ENCODE results near the gene SEMA3A. TPM values are rescaled to one million over a fixed set of nuclear protein-coding genes. Genes with fewer than 3 reads are reported as not detected.

The SEMA3A gene
- total and polyA plus RNA-seq, 8 donors: 0.05 to 0.79 (median 0.46) TPM

- WGBS, 2 donors: 65 to 76% methylated on average over 2 of the region's 2 CpGs
- intact Hi-C loops (cut with DNase I): no loop called here
- no peaks in the 10 kb centered on the region for H3K27me3 ChIP-seq
- H3K9me3 ChIP-seq: no peaks in the 10 kb centered on the region
- H3K27ac ChIP-seq: no peak overlapping the region
- DNase-seq (no peak), ATAC-seq (no peak), FAIRE-seq (no peak)
- TF ChIP-seq CTCF (IDR thresholded peaks at IDR 0.05): no peak
- no peaks in the 10 kb centered on the region for H3K4me1 ChIP-seq
- no peaks in the 10 kb centered on the region for H3K36me3 ChIP-seq
- H3K4me3 ChIP-seq: no peak overlapping the region
These were observed 110.7 kb downstream of the SEMA3A start for GRCh38 chr7:84083846-84084245.

DNA sequence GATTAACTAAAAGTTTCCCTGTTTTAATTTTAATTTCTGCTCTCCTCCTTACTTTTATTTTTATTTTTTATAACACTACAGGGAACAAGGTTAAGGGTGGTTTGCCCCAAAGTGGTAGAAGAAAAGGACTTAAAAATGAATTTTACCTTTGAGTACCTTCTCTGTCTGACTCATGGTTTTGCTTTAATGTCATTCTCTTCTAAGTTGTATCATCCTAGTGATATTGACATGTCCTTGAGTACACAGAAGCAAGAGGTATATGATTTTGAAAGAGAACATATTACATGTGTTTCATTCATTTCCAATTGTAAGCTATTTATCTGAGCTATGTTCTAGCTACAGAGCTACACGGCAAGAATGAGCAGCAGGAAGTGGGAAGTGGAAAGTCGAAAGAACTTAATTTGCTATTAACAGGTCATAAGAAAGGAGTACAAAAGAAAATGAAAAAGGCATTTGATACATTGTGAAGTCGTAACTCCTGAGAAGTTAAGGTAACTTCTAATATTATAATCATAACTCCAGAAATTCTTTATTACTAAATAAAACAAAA, 112.5 kb downstream of the SEMA3A start:
- Histone ChIP-seq H3K4me1 (no peaks in the 10 kb centered on the region), H3K27me3 (no peaks in the 10 kb centered on the region), H3K36me3 (no peaks in the 10 kb centered on the region), H3K4me3 (no peak overlapping the region), H3K9me3 (no peaks in the 10 kb centered on the region), H3K27ac (no peak overlapping the region)
- no peak for FAIRE-seq
- no peak for ATAC-seq
- DNase-seq: no peak
- intact Hi-C loops (cut with DNase I): no loop called here
- 62 to 76% methylated on average over 3 of the region's 3 CpGs for WGBS, 2 donors
- TF ChIP-seq CTCF (IDR thresholded peaks at IDR 0.05): no peak

GRCh38 chr7:84077336-84077735, 117.3 kb downstream of the SEMA3A start:
- no peak overlapping the region for H3K27ac ChIP-seq
- H3K4me3 ChIP-seq: no peak overlapping the region
- TF ChIP-seq CTCF (IDR thresholded peaks at IDR 0.05): no peak
- H3K27me3 ChIP-seq: no peaks in the 10 kb centered on the region
- intact Hi-C loops (cut with DNase I): no loop called here
- WGBS, 2 donors: 69 to 73% methylated on average over 4 of the region's 4 CpGs
- FAIRE-seq: no peak
- DNase-seq: no peak
- no peaks in the 10 kb centered on the region for H3K4me1 ChIP-seq
- no peaks in the 10 kb centered on the region for H3K9me3 ChIP-seq
- no peak for ATAC-seq
- no peaks in the 10 kb centered on the region for H3K36me3 ChIP-seq

DNA sequence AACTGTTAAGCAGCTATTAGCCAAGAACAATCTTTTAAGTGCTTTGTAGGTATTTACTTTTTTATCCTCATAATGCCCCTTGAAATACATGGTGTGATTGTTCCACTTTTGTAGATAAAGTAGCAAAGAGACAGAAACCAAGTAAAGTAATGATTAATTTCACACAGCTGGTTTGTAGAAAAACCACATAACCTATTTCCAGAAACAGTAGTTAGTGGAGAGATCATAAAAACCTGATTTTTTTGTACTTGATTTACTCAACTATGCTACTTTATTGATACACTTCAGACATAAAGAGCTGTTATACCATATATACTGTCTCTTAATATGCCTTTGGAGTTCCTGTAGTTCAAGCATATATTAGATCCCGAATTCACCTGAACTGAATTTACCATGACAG, 118.4 kb downstream of the SEMA3A start:
- TF ChIP-seq CTCF (IDR thresholded peaks at IDR 0.05): no peak
- DNase-seq (no peak), FAIRE-seq (no peak), ATAC-seq (no peak)
- Histone ChIP-seq H3K27me3 (no peaks in the 10 kb centered on the region), H3K36me3 (no peaks in the 10 kb centered on the region), H3K4me1 (no peaks in the 10 kb centered on the region), H3K27ac (no peak overlapping the region), H3K4me3 (no peak overlapping the region), H3K9me3 (no peaks in the 10 kb centered on the region)
- intact Hi-C loops (cut with DNase I): no loop called here
- 65 to 85% methylated on average over 1 of the region's 1 CpG for WGBS, 2 donors

DNA sequence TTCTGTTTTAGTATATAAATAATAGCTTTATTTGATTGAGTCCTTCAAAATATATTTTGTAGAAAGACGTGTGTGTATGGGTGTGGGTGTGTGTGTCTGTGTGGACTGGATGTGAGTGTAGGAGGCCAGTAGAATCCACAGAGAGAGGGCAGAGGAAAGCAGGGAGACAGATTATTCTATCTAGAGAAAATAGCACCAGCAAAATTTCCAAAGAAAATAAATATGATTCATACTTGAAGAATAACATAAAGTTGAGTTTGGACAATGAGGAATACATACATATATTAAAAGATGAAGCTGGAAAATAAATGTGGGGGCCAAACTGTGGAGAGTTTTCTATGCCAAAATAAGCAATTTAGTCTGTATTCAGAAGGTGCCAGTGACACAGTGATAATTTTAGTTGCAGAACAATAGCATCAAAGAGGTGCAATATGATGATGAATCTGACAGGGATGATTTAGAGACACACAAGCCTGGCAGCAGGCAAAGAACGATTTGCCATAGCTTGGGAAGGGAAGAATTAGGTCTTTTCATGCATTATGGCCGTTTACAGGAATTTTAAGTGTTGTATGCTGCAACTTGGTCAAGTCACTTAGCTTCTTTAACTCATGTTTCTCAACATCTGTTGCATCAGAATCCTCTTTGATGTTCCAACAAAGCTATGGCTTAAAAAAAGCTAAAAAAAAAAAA, 121.3 kb downstream of the SEMA3A start:
- intact Hi-C loops (cut with DNase I): no loop called here

More for the DNA sequence above, 121.3 kb downstream of the SEMA3A start:
- H3K4me3 ChIP-seq: no peak overlapping the region
- H3K27me3 ChIP-seq: no peaks in the 10 kb centered on the region
- no peak for TF ChIP-seq CTCF (IDR thresholded peaks at IDR 0.05)
- WGBS, 2 donors: 26 to 45% methylated on average over 3 of the region's 3 CpGs
- H3K4me1 ChIP-seq: no peaks in the 10 kb centered on the region
- ATAC-seq (no peak), DNase-seq (no peak), FAIRE-seq (no peak)
- no peak overlapping the region for H3K27ac ChIP-seq
- H3K36me3 ChIP-seq: no peaks in the 10 kb centered on the region
- H3K9me3 ChIP-seq: no peaks in the 10 kb centered on the region

All from pancreas (tissue), 10 donors.